ENCODE results near the gene ACTR3C.
"Not testable (repeated sequence)": the region's sequence is repeated elsewhere in the genome, so short reads cannot be mapped to it uniquely, and the experiment has no call there.

ACTR3C gene

DNA sequence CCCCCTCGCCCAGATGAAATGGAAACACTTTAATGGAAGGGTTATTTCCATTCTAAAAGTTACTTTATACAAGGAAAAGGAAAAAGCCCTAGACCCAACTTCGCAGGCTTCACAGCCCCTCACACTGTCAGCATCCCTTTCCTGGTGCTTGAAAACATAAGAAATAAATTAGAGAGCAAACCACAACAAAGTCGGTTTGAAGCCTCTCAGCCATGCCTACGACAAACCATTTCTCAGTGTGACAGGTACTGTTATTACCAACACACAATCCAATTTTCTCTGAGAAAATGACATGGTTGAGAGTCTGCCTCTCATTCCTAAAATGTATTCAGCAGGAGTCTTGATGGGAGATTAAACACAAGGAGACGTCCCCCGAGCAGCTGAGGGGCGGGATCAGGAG, 51.4 kb downstream of the ACTR3C start:
- not testable (repeated sequence) for DNase-seq

DNA sequence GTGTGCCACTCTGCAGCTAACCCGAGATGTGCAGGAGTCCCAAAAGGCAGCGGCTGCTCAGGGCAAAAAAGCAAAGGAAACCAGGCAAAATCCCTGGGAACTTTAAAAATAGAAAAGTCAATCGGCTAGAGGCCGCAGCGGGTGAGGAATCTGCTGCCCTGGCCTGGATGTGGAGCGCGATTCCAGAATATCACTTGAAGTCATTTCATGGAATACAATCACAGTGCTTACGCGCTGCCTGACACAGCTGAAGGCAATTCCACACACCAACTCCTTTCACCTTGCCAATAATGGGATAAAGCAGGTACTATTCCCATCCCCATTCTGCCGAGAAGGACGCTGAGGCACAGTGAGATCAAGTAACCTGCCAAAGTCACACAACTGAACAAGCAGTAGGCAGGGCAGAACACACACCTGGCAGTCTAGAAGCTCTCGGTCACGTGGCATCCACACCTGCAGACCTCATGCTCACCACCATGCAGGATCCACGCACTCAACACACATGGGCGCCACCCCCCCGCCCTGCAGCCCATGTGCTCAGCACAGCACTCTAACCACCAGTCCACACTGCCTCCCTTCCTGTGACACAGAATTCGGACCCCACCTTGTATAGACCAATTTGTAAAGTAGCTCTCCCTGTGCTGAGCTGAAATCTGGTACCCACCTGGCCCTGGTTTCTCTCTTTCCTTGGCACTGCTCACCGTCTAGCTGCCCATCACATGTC, 53.1 kb downstream of the ACTR3C start:
- not testable (repeated sequence) for DNase-seq

DNA sequence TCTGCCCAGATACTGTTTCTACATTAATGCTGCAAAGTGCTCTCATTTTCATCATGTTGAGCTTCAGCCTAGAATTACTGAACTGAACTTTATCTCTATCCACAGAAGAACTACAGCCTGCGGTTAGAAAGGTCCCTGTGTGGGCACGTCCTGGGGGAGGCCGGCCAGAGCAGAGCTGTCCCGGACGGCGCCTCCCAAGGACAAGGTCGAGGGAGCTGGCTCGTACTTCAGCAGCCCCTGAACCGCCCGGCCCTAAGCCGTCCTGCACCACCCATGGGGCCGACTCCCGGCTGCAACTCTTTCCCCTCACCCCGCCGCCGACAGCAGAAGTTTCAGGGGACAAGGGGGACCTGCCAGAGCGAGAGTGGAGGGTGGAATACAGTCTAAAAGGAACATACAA, 54.5 kb downstream of the ACTR3C start:
- not testable (repeated sequence) for DNase-seq

DNA sequence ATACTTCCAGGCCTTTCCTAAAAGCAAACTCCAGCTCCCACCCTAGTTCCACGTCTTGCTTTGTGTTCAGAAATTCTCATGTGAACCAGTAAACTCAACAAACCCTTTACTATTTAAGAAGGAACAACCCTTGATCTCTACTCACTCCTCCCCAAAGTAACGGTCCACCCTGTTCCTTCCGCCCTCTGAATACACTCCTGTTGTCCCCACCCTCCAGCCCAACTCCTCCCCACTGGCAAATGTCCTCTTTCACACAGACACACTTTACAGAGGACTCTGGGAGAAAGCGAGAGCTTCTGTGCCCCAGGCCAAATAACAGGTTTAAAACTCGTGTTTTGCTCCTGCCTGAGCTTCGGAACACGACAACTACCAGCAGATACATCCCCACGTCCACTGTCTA, 55.1 kb downstream of the ACTR3C start:
- not testable (repeated sequence) for DNase-seq

DNA sequence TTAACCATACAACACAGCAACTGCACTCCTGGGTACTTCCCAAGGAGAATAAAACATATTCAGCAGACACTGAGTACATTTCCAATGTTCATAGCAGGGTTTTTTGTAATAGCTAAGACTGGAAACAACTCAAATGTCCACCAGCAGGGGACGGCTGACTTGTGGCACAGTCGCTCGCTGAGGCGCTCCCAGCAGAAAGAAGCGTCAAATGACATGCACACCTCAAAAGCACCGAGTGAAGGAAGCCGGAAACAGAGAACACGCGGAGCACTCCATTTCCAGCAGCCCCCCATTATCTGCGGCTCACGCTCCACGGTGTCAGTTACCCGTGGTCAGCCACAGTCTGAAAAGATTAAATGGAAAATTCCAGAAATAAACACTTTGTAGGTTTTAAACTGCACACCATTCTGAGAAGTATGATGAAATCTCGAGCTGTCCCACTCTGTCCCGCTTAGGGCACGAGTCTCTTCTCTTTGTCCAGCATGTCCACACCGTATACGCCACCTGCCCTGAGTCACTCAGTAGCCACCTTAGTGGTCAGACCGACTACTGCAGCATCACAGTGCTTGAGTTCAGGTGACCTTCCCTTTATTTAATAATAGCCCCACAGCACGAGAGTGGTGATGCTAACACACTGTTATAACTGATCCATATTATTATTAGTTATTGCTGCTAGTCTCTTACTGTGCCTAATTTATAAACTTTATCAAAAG, 56.2 kb downstream of the ACTR3C start:
- not testable (repeated sequence) for DNase-seq

DNA sequence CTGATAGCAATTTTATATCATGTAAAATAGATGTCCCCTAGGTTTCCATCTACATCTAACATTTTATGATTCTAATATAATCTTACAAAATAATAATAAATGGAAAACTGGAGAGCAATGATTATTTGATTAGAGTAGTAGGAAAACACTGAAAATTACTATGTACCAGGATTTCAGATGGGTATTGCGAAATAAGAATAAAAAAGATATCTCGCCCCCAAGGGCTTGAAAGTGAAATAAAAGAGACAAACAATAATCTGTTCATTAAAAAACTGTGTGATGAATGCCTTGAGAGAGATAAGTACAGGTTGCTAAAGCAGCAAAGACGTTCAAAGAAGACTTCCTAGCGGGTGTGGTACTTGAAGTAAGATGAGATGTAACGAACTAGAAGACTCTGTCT, 60.7 kb downstream of the ACTR3C start:
- not testable (repeated sequence) for DNase-seq

DNA sequence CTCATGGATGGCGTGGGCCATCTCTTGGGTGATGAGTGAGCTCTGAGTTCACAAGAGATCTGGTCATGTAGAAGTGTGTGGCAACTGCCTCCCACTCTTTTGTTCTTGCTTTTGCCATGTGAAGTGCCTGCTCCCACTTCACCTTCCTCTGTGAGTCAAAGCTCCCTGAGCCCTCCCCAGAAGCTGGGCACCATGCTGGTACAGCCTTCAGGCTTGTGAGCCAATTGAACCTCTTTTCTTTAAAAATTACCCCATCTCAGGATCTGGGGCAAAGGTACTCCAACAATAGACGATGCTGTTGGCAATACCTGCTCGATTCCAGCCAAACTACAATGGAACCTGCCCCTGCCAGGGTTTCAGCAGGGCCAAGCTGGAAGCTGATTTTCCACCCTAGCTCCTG, 75.6 kb downstream of the ACTR3C start:
- not testable (repeated sequence) for DNase-seq

DNA sequence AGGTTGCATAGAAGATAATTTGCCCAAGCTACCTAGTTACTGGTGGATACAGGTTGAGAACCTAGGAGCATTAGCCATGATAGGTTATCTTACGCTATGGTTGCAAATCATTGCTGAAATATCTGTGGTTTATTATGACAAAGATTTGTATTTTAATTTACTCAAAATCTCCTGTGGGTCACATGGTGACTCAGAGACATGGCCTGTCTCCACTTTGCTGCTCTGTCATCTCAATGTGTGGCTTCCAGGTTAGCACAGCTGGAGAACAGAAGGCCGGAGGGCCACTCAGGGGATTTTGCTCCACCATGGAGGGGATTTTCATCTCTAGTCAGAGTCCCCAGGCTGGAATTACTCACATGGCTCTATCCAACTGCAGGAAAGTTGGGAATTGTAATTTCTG, 78.1 kb downstream of the ACTR3C start:
- not testable (repeated sequence) for DNase-seq

DNA sequence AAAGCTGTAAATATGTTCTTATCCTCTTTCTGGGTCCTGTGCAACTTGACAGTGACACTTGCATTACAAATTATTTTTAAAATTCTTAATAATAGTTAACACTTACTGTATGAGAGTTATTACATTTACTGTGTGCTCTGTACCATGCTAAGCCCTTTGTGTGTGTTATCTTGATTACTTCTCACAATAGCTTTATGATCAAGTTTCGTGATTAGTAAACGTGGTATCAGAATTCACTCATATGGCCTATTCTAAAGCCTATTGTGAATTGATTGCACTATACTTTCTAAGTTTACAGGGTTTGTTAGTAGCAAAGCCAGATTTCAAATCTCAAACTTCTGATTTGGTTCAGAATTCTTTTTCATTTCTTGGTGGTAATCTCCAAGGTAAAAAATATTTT, 80.4 kb downstream of the ACTR3C start:
- DNase-seq, result not testable (repeated sequence)

DNA sequence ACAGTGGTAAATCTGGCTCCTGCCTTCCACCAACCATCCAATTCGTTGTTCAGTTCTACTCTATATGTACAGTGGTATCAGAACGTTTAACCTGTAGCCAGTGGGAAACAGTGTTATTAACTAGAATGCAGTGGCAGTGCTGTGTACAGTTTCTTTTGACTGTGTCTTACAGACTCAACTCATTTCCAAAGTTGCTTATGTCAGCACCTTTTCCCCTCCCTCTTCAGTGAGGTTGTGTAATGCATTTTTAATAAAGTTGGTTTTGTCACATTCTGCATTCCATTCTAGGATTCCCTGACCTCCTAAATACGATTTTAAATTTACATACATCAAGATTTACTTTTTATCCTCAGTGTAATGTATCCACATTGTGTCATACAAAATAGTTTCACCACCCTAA, 97.9 kb downstream of the ACTR3C start:
- not testable (repeated sequence) for DNase-seq

DNA sequence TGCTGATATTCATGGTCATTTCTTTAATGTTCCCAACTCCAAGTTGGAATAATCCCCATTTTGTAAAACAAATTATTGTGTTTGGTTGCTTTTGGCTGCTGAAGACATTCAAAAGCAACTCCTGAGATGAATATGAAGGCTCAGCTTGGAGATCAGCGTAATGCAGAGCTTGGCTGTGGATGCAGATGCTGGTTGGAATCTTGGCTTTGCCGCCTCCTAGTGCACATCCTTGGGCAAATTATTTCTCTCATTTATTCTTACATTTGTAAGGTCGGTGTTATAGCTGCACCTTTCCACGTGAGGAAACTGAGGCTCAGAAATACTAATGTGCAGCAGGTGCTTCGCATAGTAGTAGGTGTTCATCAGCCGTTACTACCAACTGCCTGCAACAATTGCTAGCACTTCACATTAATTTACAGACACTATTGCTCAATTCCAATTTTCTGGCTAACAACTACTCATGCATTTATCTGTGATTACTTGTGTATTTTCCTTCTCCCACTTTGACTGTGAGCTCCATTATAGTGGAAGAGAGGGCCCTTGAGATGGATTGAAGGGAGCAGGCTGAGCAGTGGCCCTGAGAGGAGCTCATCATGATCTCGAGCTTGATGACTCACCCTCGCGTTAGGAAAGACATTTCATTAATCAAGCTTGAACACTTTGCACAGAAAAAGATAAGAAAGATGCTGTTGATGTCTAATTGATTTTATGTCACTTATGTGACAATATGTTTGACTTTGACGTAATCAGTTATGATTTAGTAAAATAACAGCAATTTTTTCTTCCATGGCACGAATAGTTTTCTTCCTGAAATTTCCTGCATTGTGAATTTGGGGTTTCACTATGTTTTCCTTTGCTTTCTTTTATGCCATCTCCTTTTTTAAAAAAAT, 101.0 kb downstream of the ACTR3C start:
- not testable (repeated sequence) for DNase-seq

DNA sequence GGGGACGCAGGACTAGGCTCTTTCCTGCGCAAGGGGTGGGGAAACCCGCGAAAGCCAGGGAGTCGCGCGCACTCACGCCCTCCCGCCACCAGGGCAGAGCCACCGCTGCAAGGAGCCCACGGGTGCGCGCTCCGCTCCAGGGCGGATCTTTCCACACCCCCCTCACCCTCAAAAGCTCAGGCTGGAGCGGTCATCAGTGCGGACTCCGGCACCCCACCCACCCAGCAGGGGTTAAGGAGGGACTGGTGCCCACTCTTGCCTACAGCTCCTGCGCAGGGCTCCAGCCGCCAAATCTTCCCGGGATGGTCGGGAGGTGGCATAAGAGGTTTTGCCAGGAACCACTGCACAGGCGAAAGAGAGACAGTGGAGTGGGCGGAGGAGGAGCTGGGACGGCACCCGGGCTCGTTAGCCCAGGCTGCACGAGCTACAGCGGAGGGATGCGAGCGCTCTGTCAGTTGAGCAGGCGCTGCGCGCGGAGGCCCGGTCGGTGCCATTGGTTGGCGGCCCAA, 102.6 kb downstream of the ACTR3C start:
- not testable (repeated sequence) for DNase-seq

DNA sequence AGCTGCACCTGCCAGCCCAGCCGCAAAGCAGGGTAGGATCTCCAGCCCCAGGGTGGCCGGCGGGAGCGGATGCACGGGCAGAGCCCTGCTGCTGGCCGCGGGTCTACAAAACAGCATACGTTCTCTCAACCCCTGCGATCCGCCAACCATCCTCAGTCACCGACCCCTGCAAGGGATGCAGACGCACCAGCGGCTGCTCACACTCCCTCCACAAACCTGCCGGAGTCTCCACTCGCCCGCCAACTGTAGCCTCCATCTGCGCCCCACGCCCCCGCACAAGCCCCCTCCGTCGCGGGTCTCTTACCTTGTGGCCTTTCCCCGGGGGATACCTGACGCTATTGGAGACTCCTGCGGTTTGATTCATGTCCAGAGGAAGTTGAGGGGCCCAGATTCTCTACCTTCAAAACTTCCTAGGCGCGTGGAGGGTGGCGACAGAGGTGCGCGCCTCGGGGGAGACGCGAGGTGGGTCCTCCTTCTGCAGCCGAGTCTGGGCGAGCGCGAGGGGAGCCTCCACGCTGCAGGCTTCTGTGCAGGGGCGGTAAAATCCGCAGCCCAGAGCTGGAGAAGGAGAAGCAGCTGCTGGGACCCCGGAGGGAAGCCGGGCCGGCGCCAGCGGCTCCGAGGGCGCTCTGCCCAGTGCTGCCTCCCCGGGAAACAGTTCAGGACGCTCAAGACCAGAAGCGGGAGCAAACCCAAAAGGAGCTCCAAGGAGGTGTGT, 103.2 kb downstream of the ACTR3C start:
- DNase-seq, result not testable (repeated sequence)

DNA sequence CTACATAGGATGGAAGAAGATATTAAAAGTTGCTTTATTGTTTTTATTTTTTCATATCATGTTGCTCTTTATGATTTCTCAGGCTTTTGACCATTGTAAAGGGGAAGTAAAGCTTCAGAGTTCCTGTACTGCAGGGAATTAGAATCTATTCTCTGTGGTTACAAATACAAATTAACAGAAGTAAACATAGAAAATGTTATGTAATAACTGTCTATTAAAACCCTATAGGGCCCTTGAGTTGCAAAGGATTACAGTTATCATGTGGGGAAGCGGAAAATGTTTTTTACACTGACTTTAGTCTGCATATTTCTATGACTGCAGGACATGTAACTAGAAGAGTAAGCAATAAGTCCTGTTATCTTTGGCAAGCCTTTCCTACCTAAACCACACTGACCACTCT, 116.5 kb downstream of the ACTR3C start:
- not testable (repeated sequence) for DNase-seq

DNA sequence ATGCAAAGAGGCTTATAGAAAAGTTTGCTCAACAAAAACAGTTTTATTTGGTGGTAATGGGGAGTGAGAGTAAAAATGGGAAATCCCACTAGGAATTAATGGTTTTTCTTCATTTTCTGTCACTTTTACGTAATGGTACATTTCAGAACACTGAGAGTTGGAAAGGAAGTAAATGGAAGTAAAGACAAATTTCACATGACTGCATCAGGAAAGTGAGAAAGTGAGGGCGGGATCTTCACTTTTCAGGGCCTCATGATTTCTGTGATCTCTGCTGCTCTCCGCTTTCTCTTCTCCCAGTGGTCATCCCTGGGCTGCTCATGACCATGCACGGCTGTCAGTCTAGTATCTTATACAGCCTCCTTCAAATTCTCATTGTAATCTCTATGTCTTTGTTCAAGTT, 117.5 kb downstream of the ACTR3C start:
- DNase-seq, result not testable (repeated sequence)

DNA sequence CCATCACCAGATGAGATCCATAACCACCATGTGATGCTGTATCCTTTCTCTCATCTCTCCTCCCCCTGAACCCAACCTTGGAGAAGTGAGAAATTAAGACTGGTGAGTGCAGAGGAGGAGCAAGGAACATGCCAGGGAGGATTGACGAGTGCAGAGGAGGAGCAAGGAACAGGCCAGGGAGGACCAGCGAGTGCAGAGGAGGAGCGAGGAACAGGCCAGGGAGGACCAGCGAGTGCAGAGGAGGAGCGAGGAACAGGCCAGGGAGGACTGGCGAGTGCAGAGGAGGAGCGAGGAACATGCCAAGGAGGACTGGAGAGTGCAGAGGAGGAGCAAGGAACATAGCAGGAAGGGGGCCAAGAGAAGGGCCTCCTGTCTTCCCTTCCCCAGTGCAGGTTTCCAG, 118.8 kb downstream of the ACTR3C start:
- not testable (repeated sequence) for DNase-seq

DNA sequence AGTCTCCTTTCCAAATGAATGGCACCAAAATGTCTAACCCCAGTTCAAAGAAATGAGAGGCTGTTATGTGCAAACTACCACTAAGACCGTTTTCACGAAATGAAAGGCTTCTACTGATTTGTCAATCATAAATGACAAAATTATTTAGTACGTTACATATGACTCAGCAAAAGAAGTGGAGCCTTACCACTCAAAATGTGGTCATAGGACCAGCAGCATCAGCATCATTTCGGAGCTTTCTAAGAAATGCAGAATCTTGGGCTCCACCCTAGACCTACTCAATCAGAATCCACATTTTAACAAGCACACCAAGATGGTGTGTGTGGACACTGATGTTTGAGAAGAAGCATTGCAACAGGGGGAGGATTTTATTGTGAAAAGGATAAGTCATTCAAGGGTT, 120.5 kb downstream of the ACTR3C start:
- DNase-seq, result not testable (repeated sequence)

All from activated CD4-positive, alpha-beta T cell treated with anti-CD3 and anti-CD28 coated beads for 1 hour (primary cell).